ENCODE data around the gene NPAS3.

DNA sequence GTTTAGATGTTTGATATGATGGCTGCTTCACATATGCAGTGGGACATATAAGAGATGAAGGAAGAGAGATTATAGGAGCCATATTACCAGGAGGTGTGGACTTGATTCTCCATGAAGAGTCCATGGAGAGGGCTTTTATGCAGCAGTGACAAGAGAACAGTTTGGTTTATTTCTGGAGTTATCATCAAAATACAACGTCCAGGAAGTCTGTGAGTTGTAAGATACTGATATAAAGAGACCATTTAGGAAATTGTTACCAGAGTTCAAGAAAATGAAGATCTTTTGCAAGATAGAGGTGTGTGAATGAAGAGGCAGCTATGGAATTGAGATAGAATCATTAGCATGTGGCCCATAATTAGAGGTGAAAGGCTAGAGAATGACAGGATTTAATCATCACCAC lies 431.7 kb downstream of the NPAS3 start:
- TF ChIP-seq POLR2A (IDR thresholded peaks at IDR 0.05; ENCODE audit: low read length): no peak
- TF ChIP-seq GATA1 (IDR thresholded peaks at IDR 0.05; ENCODE audit: low read depth, low read length): no peak

Data from erythroblast (primary cell).